NCI-H187 treated with DMSO at 0.1 percent for 48 hours (cell line): ENCODE measurements around the gene OPTN.
"Not testable (repeated sequence)": the region's sequence is repeated elsewhere in the genome, so short reads cannot be mapped to it uniquely, and the experiment has no call there.

Source experiments
- DNase-seq: peaks from one replicate; lab custom pipeline; 2025; lab: John Stamatoyannopoulos, UW

OPTN gene

DNA sequence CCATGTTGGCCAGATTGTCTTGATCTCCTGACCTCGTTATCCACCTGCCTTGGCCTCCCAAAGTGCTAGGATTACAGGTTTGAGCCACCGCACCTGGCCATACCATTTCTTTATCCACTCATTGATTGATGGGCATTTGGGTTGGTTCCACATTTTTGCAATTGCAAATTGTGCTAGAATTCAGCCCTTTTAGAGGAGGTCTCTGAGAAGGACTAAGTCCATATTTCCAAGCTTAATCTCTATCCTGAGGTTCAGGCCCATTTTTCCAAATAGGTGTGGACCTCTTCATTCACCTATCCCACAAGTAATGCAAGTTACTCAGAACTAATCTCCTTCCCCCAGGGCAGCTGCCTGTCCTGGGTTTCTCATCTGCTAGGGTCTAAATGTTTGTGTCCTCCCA, 9.7 kb upstream of the OPTN start:
- DNase-seq, result no peak

DNA sequence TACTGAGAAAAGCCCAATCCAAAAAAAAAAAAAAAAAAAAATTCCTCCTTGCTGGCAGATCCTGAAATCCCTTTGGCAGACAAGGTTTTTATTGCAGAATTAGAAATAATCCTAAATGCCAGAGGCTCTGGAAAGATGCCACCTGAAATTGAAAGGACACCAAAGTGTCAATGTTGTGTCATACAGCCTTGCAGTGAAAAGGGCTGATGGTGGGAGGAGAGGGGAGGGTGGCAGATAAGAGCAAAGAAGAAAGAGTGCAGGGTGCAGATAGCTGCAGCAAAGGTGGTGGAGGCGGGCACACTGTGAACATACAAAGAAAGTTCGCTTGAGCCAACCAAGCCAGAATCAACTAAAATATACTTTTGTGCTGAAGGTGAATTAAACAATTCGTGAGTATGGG, 8.2 kb upstream of the OPTN start:
- no peak for DNase-seq

DNA sequence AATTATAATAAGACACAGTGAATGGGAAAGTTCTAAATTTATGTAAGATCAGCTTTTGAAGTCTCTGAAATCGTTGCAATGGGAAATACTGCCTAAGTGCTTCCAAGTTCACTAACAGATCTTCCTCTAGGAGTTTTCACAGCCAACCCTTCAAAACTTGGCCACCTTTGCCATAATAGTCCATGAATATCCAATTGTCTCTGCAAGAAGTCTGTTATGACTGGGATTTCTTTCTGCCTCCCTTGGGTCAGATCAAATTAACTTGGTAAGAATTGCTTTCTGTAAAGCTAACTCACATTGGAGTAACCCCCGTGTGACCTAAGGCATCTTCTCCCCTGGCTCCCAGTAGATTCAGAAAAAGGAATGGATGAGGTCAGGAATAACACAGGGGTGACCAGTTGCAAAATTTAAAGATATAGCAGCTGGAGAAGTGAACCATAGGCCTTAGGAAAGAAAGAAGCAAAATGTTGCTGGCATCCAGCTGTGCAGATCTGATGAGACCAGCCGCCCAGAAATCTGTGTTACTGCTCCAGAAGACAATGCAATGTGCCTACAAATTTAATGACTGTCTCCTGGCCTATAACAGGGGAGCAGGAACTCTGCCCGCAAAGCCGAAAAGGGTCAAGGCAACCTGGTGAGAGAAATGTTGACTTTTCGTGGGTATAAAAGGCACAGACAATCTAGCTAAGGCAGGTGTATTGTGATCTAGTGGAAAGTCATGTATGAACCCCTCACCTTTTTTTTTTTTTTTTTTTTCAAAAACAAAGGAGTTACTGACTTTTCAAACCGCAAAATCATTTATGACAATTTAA, 7.5 kb upstream of the OPTN start:
- no peak for DNase-seq

GRCh38 chr10:13094082-13094481, 5.9 kb upstream of the OPTN start:
- DNase-seq, result not testable (repeated sequence)

GRCh38 chr10:13095094-13095493, 4.9 kb upstream of the OPTN start:
- DNase-seq, result no peak

DNA sequence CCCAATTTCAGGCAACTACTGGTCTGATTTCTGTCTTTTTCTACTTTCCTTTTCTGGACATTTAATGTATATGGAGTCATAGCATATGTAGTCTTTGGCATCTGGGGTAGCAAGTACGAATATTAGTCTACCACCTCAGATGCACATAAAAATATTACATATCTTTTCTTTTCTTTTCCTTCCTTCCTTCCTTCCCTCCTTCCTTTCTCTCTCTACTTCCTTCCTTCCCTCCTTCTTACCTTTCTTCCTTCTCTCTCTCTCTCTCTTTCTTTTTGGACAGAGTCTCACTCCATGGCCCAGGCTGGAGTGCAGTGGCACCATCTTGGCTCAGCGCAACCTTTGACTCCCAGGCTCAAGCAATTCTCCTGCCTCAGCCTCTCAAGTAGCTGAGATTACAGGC, 4.0 kb upstream of the OPTN start:
- DNase-seq, result no peak

DNA sequence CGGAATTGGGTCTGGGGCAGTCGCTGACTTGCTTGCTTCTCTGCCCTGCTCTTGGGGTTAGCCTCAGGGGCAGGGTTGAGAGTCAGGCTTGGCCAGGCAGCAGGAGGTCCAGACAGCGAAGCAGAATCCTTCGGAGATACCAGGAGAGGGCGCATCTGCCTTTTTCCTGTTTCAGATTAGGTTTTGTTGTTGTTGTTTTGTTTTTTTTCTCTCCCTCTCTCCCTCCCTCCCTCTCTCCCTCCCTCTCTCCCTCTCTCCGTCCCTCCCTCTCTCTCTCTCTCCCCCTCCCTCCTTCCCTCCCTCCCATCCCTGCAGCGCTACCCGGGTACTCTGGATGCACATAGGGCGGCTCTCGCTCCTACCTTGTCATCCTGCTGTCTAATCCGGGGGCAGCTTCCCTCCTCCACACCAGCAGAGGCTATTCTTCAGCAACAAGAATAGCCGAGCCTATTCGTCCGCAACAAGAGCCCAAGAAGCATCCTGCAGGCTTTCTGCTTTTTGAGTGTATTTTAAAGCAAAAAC, 758 bp upstream of the OPTN start:
- no peak for DNase-seq

DNA sequence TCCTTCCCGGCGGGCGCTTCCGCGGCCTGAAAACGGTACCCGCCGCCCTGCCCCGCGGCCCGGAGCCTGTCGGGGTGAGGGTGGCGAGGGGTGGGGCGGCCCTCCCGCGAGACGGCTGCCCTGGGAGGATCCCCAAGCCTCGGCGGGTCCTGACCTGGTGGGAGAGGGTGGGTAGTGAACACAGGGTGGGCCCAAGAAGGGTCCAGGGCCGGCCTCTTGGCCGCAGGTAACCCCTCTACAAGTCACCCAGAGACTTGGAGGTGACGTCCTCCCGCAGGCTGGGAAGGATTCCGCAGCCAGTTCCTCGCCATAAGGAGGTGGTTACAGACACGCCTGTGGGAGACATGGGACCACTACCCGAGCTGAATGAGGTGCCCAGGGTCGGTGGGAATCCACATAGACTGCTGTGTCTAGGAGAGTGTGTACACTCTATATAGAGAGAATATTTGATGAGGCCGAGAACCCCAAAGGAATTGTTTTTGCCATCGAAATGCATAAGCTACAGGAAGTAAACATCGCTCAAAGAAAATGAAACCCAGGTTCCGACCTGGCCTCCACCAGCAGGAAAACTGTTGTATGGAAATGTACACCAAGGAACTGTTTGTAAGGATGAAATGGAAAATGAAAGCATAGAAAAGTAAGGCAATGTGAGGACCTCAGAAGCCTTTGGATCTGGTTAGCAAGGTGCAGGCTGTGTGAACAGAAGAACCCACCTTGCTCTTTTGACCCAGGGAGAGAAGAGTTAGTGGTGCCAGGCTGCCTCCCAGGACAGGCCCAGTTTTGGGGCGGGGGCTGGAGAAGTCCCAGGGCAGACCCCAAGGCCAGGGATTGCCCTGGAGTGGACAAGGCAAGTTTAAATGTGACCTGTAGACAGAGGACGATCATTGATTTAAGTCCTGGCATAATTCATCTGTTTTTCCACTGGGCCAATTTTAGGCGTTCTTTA, 659 bp downstream of the OPTN start:
- no peak for DNase-seq

DNA sequence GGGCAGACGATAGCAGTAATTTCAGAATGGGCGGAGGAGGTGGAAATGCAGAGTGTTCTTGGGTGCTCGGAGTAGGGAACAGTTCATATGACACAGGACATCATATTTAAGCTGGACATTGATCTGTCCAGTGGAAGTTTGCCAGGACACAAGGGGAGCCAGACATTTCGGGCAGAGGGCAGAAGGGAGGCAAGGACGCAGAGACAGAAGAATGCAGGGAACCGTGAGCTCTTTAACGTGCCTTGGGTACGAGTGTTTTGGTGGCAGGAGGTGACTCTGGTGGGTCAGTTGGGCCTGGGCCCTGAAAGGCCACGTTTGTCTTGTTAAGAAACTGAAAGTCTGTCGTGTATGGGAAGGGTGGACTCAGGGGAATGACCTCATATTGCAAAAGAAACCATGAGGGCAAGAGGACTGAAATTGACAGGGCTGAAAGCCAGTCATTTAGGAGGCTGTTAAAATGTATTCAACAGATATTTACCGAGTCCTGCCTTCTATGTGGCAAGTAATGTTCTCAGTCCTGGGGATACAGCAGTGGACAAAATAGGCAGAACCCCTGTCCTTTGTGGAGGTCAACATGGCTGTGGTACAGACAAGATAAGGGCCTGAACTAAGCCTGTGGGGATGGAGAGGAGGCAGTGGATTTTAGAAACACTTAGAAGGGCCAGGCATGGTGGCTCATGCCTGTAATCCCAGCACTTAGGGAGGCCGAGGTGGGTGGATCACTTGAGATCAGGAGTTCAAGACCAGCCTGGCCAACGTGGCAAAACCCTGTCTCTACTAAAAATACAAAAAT, 2.2 kb downstream of the OPTN start:
- no peak for DNase-seq

GRCh38 chr10:13103554-13103953, 3.6 kb downstream of the OPTN start:
- DNase-seq, result no peak

GRCh38 chr10:13104697-13105096, 4.7 kb downstream of the OPTN start:
- no peak for DNase-seq

DNA sequence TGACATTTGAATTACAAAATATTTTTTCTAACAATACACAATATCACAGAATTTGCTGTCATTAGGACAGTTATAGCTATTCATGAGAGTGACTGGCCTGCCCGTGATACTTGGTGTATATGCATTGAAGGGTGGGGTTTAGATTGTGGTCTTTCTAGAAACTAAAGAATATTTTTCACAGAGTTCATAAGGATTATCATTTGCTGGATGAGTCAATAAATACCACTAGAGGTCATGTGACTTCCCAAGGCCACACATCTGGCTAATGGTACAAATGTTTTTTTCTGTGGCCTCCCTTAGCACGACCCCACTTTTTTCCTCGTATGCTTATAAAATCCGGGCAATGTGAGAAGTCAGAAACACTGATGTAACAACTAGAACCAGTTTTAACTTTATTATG, 5.2 kb downstream of the OPTN start:
- no peak for DNase-seq

DNA sequence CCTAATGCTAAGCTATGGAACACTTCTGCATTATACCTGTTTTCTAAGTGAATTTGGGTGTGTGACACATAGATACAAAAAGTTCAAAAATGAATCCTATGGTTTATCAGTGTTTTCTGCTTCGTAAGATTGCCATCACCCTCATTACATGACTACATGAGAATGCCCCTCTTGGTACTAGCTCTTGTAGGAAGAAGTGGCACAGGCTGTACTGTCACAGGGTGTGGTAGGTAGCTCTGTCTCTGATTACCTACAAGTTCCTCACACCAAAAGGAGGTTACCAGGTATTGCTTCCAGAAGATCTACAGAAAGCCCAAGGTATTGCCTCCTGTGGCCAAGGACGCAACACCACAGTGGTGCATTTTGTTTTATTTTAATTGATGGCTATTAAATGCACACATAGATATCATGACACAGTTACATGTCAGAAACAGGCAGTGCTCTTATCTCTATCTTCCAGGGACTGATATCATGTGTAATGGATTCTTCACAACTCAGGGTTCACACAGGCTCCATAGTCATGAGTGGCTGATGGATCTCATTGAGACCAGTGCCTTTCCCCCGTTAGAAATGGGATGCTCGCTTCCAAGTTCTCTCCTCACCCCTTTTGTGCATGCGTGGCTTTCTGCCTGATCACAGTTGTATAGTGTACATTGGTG, 6.6 kb downstream of the OPTN start:
- DNase-seq, result no peak

DNA sequence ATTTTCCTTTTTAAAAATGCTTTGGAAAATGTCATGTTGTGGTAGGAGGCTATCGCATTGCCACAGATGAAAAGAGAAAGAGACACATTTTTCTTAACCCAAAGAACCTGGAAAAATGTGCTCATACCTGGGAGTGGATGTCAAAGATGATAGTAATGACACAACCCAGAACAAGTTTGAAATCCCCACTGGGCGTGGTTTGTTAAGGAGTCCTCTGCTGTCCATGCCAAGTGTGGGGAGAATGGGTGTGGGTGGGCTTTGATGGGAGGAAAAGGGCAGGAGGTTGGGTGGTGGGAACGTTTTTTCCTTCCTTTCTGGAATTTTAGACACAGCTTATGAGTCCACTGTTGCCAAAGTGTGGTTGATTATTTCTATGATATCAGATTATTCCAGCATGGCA, 10.9 kb downstream of the OPTN start:
- DNase-seq, result no peak

DNA sequence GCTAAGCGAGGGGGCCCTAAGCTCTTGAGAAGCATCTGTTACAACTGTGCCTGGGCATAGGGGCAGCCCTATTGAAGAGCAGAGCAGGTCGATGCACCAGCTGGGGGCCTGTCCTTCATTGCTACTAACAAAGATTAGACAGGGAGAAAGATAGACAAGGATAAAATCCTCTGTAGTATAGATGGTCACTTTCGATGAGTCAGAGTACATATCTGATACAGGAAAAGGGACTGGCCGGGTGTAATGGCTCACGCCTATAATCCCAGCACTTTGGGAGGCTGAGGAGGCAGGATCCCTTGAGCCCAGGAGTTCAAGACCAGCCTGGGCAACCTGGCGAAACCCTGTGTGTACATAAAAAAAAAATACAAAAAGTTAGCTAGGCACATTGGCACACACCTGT, 13.6 kb downstream of the OPTN start:
- DNase-seq, result no peak

GRCh38 chr10:13115832-13116803, 16.2 kb downstream of the OPTN start:
- no peak for DNase-seq

DNA sequence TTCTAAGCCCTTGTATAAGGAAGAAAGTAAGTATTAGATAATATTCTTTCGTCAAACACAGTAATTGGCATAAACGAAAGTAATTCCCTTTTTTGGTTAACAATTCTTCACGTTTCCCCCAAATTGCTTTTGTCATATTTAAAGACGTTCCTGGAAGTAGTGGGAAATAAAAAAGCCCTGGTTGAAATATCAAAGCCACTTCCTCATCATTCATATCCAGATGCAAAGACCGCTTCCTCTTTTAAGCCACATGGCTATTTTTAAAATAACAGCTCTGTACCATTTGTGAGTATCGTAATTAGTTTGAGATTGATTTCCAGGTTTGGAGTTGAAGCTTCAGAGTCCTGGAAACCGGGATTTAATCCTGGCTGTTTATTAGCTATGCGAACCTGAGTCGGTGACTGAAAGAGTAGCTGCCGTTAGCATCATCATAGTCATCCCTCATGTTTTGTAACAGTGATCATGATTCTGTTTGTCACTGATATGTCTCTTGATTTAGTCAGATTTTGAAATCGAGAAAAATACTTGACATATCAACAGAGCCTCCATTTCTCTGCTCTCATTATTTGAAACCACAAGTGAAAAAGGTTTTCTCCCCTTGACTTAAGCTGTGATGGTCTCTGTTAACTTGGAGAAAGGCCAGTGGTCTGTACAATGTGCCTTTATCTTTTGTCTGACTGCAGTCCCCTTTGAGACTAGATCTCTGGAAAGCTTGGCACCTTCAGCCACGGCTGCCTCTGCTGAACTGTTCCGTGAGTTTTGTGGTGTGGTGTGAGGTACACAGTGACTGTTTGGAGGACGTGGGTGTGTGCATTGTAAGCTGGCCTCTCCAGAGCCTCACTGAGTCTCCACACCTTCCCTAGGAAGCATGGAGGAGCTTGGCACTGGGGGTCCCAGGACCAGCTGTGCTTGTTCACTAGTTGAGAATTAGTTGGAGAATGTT, 18.1 kb downstream of the OPTN start:
- DNase-seq, result no peak

GRCh38 chr10:13118784-13119410, 18.9 kb downstream of the OPTN start:
- DNase-seq, result no peak
